GM23338 (cell line): ENCODE data around the gene KCNQ1OT1.

ENCODE experiments used
- CREB1 ChIP-seq: fragments of 250-450 bp; sonication (Bioruptor Pico); IDR thresholded peaks from 2 replicates; pipeline ENCODE4 v1.5.0; 2020; ENCODE audit warnings: low read depth, mild to moderate bottlenecking, moderate library complexity
- EZH2 ChIP-seq: fragments of 200-600 bp; sonication (generic); IDR thresholded peaks from one replicate; pipeline ENCODE4 v1.8.0; 2017; ENCODE audit warnings: antibody characterized with exemption, mild to moderate bottlenecking, low read depth; ENCODE audit not compliant: unreplicated experiment
- JUNB ChIP-seq: IDR thresholded peaks from one replicate; pipeline ENCODE4 v1.6.1; 2016; ENCODE audit warnings: antibody characterized with exemption; ENCODE audit not compliant: unreplicated experiment
- POLR2AphosphoS5 ChIP-seq: IDR thresholded peaks from 2 replicates; pipeline ENCODE4 v1.6.1; 2016; ENCODE audit warnings: antibody characterized with exemption, low read depth
- STAT1 ChIP-seq: IDR thresholded peaks from one replicate; pipeline ENCODE4 v1.6.1; 2016; ENCODE audit warnings: antibody characterized with exemption; ENCODE audit not compliant: unreplicated experiment
- ZNF331 ChIP-seq: fragments of 250-450 bp; sonication (Bioruptor Pico); IDR thresholded peaks from 2 replicates; pipeline ENCODE4 v1.5.0; 2020; ENCODE audit warnings: low read depth, mild to moderate bottlenecking, moderate library complexity
- TF ChIP-seq, protein P1 (sequence below), 2 experiments: fragments of 200-600 bp in 1 of 2; sonication (generic) in 1 of 2; conservative IDR thresholded peaks; 2 replicates each; pipeline versions ENCODE4 v1.5.1 to v1.6.1; 2016 to 2017; ENCODE audit warnings: antibody characterized with exemption in 2 of 2, low read depth in 2 of 2, mild to moderate bottlenecking in 2 of 2, moderate library complexity in 1 of 2
- TF ChIP-seq, protein P2 (sequence below): IDR thresholded peaks from one replicate; pipeline ENCODE4 v1.6.1; 2018; ENCODE audit warnings: antibody characterized with exemption; ENCODE audit not compliant: unreplicated experiment
- TF ChIP-seq, protein P3 (sequence below): IDR thresholded peaks from 2 replicates; pipeline ENCODE4 v1.6.1; 2016; ENCODE audit warnings: antibody characterized with exemption

DNA sequence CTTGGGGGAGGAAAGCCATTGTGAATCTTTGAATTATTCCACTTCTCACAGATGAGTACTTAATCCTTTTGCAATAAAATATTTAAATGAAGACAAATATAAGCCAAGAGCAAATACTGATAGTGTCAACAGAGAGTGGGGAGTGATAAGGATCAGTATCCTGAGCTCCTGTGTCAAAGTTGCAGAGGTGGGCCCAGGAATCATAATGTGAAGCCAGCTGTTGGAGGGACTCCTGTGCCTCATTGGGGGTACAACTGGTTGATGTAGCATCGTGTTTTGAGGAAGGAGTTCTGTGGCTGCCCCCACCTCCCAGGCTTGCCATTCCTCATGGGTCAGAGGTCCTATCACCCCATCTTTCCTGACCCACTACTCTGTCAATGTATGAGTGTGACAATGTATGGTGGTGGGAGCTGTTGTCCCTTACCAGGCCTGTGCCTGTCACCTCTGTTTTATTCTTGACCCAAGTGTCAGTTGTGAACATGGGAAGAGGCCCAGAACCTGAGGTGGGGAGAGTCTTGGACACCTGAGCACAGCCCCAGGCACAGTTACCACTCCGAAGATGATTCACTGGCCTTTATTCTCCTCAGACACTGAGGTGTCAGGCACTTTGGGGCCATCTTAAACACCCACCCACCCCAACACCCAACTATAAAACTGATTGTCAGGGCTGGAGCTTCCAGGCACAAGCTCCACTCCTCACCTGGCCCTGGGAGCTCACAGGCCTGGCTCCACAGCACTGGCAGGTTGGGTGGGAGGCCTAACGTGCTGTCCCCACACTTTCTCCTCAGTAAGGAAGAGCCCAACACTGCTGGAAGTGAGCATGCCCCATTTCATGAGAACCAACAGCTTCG is 38.4 kb downstream of the KCNQ1OT1 start:
- TF ChIP-seq, protein P1, sequence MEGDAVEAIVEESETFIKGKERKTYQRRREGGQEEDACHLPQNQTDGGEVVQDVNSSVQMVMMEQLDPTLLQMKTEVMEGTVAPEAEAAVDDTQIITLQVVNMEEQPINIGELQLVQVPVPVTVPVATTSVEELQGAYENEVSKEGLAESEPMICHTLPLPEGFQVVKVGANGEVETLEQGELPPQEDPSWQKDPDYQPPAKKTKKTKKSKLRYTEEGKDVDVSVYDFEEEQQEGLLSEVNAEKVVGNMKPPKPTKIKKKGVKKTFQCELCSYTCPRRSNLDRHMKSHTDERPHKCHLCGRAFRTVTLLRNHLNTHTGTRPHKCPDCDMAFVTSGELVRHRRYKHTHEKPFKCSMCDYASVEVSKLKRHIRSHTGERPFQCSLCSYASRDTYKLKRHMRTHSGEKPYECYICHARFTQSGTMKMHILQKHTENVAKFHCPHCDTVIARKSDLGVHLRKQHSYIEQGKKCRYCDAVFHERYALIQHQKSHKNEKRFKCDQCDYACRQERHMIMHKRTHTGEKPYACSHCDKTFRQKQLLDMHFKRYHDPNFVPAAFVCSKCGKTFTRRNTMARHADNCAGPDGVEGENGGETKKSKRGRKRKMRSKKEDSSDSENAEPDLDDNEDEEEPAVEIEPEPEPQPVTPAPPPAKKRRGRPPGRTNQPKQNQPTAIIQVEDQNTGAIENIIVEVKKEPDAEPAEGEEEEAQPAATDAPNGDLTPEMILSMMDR (conservative IDR thresholded peaks at IDR 0.05; ENCODE audit: low read depth in 2 of 2) = no peak
- TF ChIP-seq, protein P2, sequence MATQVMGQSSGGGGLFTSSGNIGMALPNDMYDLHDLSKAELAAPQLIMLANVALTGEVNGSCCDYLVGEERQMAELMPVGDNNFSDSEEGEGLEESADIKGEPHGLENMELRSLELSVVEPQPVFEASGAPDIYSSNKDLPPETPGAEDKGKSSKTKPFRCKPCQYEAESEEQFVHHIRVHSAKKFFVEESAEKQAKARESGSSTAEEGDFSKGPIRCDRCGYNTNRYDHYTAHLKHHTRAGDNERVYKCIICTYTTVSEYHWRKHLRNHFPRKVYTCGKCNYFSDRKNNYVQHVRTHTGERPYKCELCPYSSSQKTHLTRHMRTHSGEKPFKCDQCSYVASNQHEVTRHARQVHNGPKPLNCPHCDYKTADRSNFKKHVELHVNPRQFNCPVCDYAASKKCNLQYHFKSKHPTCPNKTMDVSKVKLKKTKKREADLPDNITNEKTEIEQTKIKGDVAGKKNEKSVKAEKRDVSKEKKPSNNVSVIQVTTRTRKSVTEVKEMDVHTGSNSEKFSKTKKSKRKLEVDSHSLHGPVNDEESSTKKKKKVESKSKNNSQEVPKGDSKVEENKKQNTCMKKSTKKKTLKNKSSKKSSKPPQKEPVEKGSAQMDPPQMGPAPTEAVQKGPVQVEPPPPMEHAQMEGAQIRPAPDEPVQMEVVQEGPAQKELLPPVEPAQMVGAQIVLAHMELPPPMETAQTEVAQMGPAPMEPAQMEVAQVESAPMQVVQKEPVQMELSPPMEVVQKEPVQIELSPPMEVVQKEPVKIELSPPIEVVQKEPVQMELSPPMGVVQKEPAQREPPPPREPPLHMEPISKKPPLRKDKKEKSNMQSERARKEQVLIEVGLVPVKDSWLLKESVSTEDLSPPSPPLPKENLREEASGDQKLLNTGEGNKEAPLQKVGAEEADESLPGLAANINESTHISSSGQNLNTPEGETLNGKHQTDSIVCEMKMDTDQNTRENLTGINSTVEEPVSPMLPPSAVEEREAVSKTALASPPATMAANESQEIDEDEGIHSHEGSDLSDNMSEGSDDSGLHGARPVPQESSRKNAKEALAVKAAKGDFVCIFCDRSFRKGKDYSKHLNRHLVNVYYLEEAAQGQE = no peak
- no peak for TF ChIP-seq POLR2AphosphoS5
- TF ChIP-seq EZH2 = no peak
- TF ChIP-seq, protein P3, sequence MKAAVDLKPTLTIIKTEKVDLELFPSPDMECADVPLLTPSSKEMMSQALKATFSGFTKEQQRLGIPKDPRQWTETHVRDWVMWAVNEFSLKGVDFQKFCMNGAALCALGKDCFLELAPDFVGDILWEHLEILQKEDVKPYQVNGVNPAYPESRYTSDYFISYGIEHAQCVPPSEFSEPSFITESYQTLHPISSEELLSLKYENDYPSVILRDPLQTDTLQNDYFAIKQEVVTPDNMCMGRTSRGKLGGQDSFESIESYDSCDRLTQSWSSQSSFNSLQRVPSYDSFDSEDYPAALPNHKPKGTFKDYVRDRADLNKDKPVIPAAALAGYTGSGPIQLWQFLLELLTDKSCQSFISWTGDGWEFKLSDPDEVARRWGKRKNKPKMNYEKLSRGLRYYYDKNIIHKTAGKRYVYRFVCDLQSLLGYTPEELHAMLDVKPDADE = no peak
- TF ChIP-seq CREB1 (CRISPR knock-in tag) = no peak
- no peak for TF ChIP-seq ZNF331
- TF ChIP-seq STAT1 = no peak
- no peak for TF ChIP-seq JUNB
